ENCODE data around the gene DCAF7.

The DCAF7 gene

GRCh38 chr17:63588797-63589196 lies 38.5 kb downstream of the DCAF7 start:
- DNase-seq (ENCODE audit: low read depth in 2 of 2), result no peak

GRCh38 chr17:63589646-63590045 lies 39.4 kb downstream of the DCAF7 start:
- no peak for DNase-seq (ENCODE audit: low read depth in 2 of 2)

- no peak for DNase-seq (ENCODE audit: low read depth in 2 of 2)
Observed at GRCh38 chr17:63592797-63593196, 42.5 kb downstream of the DCAF7 start.

- no peak for DNase-seq (ENCODE audit: low read depth in 2 of 2)
Observed at GRCh38 chr17:63595132-63595531, 44.9 kb downstream of the DCAF7 start.

GRCh38 chr17:63596856-63597586 lies 46.7 kb downstream of the DCAF7 start:
- DNase-seq (ENCODE audit: low read depth in 2 of 2), result no peak

GRCh38 chr17:63598281-63598680 lies 48.0 kb downstream of the DCAF7 start:
- no peak for DNase-seq (ENCODE audit: low read depth in 2 of 2)

DNA sequence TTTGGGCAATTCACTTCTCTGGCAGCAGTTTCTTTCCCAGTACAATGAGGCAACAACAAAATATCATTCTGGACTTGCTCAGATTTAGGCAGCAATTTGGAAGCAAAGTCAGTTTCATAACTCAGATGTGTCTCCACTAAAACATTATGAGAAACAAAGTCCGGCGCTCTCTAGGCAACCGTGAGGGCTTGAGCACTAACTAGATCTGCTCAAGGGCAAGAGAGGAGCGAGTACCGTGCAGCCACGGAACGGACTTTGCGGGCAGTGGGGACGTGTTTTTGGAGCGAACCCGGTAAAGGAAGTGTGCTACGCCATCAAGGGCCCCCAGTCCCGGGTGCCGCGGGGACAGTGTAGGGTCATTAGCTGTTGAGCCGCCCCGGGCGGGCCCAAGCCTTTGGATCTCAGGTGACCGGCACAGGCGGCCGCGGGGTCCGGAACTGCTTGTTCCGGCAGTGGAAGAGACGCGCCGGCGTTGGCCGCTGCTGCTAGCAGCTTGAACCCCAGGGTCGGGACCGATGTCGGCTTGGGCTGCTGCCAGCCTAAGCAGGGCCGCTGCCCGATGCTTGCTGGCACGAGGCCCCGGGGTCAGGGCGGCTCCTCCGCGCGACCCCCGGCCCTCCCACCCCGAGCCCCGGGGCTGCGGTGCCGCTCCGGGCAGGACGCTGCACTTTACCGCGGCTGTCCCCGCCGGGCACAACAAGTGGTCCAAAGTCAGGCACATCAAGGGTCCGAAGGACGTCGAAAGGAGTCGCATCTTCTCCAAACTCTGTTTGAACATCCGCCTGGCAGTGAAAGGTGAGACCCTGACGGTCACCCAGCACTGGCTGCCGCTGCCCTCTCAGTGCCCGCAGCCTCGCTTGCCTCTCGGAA lies 50.5 kb downstream of the DCAF7 start, which contains the start of gene TACO1:
Gene TACO1 (plus strand): TSS at position 327 of the 870 bp plus-strand sequence. CDS start 189 bp downstream, at position 516.
- DNase-seq (ENCODE audit: low read depth in 2 of 2), result peak; percentile 42 to 66

- DNase-seq (ENCODE audit: low read depth in 2 of 2), result no peak
Observed at GRCh38 chr17:63601439-63602371, 51.4 kb downstream of the DCAF7 start.

DNA sequence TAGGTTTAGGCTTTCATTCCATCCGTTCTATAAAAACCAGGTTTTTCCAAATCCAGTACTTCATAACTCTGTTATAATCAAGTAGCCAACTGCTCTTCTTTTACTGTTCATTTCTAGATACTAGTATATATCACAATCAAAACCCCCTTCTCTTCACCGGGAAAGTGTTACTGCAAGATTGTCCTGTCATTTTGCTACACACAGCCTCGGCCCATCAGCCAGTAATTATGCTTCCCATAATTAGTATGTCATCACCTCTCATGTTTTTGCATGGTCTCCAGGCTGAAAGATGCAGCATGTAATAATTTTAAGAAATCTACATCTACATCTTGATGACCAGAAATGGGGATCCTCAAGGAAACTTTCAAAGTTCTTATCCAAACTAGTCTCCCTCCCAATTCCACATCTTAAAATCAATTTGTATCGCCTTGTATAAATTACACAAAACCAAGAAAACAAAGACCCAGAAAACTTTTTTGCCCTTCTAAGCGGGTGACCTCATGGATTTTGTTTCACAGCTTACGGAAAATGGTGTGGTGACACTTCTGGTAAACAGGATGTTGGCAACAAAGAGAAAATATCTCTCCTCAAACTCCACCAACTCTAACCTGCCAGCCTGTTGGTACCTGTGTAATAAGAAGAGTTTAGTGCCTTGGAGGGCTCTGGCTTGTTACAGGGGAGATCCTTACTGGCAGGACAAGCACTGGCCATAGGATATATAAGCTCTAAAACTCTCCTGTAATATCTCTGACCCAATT lies 59.7 kb downstream of the DCAF7 start:
- DNase-seq (ENCODE audit: low read depth in 2 of 2), result no peak

- no peak for DNase-seq (ENCODE audit: low read depth in 2 of 2)
Observed at GRCh38 chr17:63610854-63611253, 60.6 kb downstream of the DCAF7 start.

- no peak for DNase-seq (ENCODE audit: low read depth in 2 of 2)
Observed at GRCh38 chr17:63611354-63611753, 61.1 kb downstream of the DCAF7 start.

GRCh38 chr17:63613663-63614062 lies 63.4 kb downstream of the DCAF7 start:
- DNase-seq (ENCODE audit: low read depth in 2 of 2), result no peak

GRCh38 chr17:63621229-63621683 lies 71.0 kb downstream of the DCAF7 start:
- no peak for DNase-seq (ENCODE audit: low read depth in 2 of 2)

DNA sequence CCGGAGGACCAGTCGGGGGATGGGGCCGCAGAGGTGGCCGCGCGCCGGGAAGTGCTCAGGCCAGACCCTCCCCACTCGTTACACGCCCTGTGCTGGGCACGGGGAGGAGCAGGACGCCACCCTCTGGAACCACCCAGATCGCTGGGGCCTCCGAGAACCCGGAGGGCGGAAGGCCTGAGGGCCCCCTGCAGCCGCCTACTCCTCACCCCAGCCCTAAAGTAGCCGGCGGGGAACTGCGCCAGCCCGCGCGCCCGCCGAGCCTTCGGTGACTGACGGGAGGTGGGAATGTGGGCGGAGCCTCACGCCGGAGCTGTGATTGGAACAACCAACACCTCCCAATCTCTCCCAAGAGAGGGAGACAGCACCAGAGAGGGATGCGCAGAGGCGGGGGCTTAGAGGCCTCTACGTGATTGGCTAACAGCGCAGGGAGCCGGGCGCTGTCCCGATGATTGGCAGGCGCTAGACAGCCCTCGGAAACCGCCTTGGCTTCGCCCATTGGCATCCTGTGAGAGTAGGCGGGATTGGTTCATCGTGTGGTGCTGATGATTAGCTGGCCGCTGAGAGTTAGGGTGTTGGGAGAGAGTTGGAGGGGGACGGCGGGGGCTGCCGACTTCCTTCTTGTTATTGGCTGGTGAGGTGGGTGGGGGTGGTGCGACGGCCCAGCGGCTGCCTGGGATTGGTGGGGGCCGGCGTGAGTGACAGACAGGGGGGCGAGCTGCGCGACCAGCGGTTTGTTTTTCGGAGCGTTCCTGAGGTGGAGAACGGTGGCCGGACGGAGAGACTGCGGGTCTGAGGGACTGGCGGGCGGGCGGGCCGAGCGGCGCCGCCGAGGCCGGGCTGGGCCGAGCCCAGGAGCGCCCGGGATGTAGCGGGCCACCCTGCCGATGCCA lies 71.7 kb downstream of the DCAF7 start, which contains the start of gene MAP3K3:
Gene MAP3K3 (plus strand): TSS at position 734 of the 890 bp plus-strand sequence. CDS start 343 bp downstream, outside the sequence.
- DNase-seq (ENCODE audit: low read depth in 2 of 2), result peak; percentile 89 to 92

- no peak for DNase-seq (ENCODE audit: low read depth in 2 of 2)
Observed at GRCh38 chr17:63622574-63623390, 72.5 kb downstream of the DCAF7 start.

- no peak for DNase-seq (ENCODE audit: low read depth in 2 of 2)
Observed at GRCh38 chr17:63623786-63624530, 73.7 kb downstream of the DCAF7 start.

DNA sequence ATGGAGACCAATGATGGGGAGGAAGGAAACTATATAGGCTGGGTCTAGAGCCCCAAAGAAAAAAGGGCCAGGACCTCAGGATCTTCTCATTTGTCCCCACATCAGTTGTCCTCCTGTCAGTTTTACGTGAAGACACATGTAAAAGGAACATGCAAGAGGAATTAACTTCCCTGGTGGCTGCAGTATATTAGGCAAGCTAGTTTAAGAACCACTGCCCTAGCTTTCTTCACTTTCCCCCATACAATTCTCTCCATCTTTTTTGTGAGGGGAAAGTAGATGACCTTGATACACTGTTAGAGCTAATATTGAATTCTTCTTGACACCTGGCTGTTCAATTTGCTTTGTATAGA lies 74.2 kb downstream of the DCAF7 start:
- DNase-seq (ENCODE audit: low read depth in 2 of 2), result no peak

DNA sequence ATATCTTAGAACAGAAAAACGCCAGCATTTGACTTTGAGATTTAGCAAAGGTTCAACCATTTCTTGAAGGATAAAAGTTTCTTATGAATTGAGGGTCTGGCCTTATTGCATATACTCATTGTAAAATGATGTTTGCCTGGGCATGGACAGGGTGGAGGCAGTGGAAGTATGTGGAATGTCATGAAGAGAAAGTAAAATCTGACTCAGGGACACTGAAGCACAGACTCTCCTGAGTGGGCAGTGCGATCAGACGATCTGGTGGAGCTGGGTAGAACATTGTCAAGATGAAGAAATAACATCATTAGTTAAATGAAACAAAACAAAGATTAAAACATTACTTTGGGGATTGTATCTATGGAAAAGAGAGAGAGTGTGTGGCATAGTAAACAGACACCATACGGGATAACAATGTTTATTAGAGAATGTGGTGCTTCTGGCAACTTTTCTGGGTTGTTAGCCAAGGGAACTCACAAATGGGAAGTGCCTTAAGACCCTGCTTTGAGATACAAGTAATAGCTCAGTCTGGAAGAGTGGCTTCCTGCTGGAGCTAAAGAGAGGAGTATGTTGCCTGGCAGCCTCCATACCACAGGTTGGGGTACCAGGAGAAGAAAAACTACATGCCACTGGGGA lies 76.4 kb downstream of the DCAF7 start:
- no peak for DNase-seq (ENCODE audit: low read depth in 2 of 2)

All from stimulated activated CD8-positive, alpha-beta memory T cell treated with anti-CD3 and anti-CD28 coated beads, Interleukin-7, amount 100 ng/mL, for 1 hour (primary cell).